Activated naive CD4-positive, alpha-beta T cell treated with anti-CD3 and anti-CD28 coated beads, Interleukin-2, amount 50 U/mL, for 16 hours (primary cell): ENCODE data around the gene NXPE3.
"Not testable (repeated sequence)": the region's sequence is repeated elsewhere in the genome, so short reads cannot be mapped to it uniquely, and the experiment has no call there.

Source experiments
- DNase-seq: peaks from one replicate; pipeline ENCODE4 v3.0.0-alpha.2; 2020

NXPE3 gene

GRCh38 chr3:101779047-101779821, at the start of gene NXPE3:
NXPE3 (plus strand) TSS chr3:101779211; CDS start chr3:101785597, 6,386 bp downstream.
- peak; percentile 97 for DNase-seq

- no peak for DNase-seq
Measured at GRCh38 chr3:101729586-101729985, 49.4 kb upstream of the NXPE3 start.

- no peak for DNase-seq
Measured at GRCh38 chr3:101730839-101731238, 48.2 kb upstream of the NXPE3 start.

- DNase-seq = no peak
Measured at GRCh38 chr3:101732240-101732641, 46.8 kb upstream of the NXPE3 start.

- DNase-seq = no peak
Measured at GRCh38 chr3:101735833-101736232, 43.2 kb upstream of the NXPE3 start.

- DNase-seq = not testable (repeated sequence)
Measured at GRCh38 chr3:101741914-101742313, 37.1 kb upstream of the NXPE3 start.

- no peak for DNase-seq
Measured at GRCh38 chr3:101744811-101745210, 34.2 kb upstream of the NXPE3 start.

GRCh38 chr3:101745934-101746333, 33.1 kb upstream of the NXPE3 start:
- not testable (repeated sequence) for DNase-seq

GRCh38 chr3:101753386-101754113, 25.5 kb upstream of the NXPE3 start:
- not testable (repeated sequence) for DNase-seq

GRCh38 chr3:101758224-101758623, 20.8 kb upstream of the NXPE3 start:
- no peak for DNase-seq

GRCh38 chr3:101762041-101762646, 16.9 kb upstream of the NXPE3 start:
- no peak for DNase-seq

GRCh38 chr3:101777745-101778281, 1.2 kb upstream of the NXPE3 start:
- not testable (repeated sequence) for DNase-seq

- DNase-seq = no peak
Measured at GRCh38 chr3:101778385-101779046, 495 bp upstream of the NXPE3 start.

GRCh38 chr3:101779822-101780381, 891 bp downstream of the NXPE3 start:
- no peak for DNase-seq

GRCh38 chr3:101780661-101781060, 1.6 kb downstream of the NXPE3 start:
- no peak for DNase-seq

- no peak for DNase-seq
Measured at GRCh38 chr3:101781166-101781565, 2.2 kb downstream of the NXPE3 start.

GRCh38 chr3:101784855-101785613, 6.0 kb downstream of the NXPE3 start:
- no peak for DNase-seq

- DNase-seq = no peak
Measured at GRCh38 chr3:101791778-101792177, 12.8 kb downstream of the NXPE3 start.

GRCh38 chr3:101796077-101796680, 17.2 kb downstream of the NXPE3 start:
- DNase-seq = no peak

- DNase-seq = no peak
Measured at GRCh38 chr3:101801174-101801573, 22.2 kb downstream of the NXPE3 start.

- DNase-seq = no peak
Measured at GRCh38 chr3:101802179-101802578, 23.2 kb downstream of the NXPE3 start.
